IPS-20b (cell line): ENCODE measurements around the gene ACE.

Experiments
- H3K27ac ChIP-seq: one replicate; pipeline ENCODE4 v1.5.1; 2013; ENCODE audit warnings: low read length
- H3K27me3 ChIP-seq: 2 replicates; pipeline ENCODE4 v1.6.1; 2013; ENCODE audit warnings: mild to moderate bottlenecking, low read length, inconsistent platforms; ENCODE audit not compliant: insufficient read depth
- H3K36me3 ChIP-seq: 2 replicates; pipeline ENCODE4 v1.6.1; 2013; ENCODE audit warnings: low read depth, mild to moderate bottlenecking, inconsistent platforms, low read length, moderate library complexity; ENCODE audit not compliant: insufficient read depth
- H3K4me1 ChIP-seq: 2 replicates; pipeline ENCODE4 v1.6.1; 2013; ENCODE audit warnings: mild to moderate bottlenecking, control low read depth, inconsistent platforms, low read length, moderate library complexity; ENCODE audit not compliant: insufficient read depth
- H3K4me3 ChIP-seq: 2 replicates; pipeline ENCODE4 v1.5.1; 2013; ENCODE audit warnings: mild to moderate bottlenecking, low read length, inconsistent platforms
- H3K9ac ChIP-seq: 2 replicates; pipeline ENCODE4 v1.6.1; 2013; ENCODE audit warnings: low read depth, mild to moderate bottlenecking, inconsistent platforms, low read length, moderate library complexity
- H3K9me3 ChIP-seq: 2 replicates; pipeline ENCODE4 v1.6.1; 2013; ENCODE audit warnings: mild to moderate bottlenecking, low read depth, low read length, inconsistent platforms; ENCODE audit not compliant: insufficient read depth

The ACE gene

GRCh38 chr17:63476854-63477479 is at the start of gene ACE:
Gene ACE (plus strand): TSS chr17:63477061. CDS start chr17:63477095, 34 bp downstream.
- peaks cover 17% of the 10 kb centered on the region for H3K4me1 ChIP-seq
- no peak within 1 kb of the TSS for H3K27ac ChIP-seq
- no peaks in the 10 kb centered on the region for H3K9me3 ChIP-seq
- peak within 1 kb of the TSS; percentile 61; the same call in 1 of the 2 replicates for H3K9ac ChIP-seq
- peak within 1 kb of the TSS; percentile 73 for H3K4me3 ChIP-seq
- no peaks in the 10 kb centered on the region for H3K36me3 ChIP-seq
- H3K27me3 ChIP-seq: peaks cover 35% of the 10 kb centered on the region

- Histone ChIP-seq H3K4me3 (no peak overlapping the region), H3K27ac (no peak overlapping the region), H3K9ac (no peak overlapping the region), H3K36me3 (no peaks in the 10 kb centered on the region), H3K9me3 (no peaks in the 10 kb centered on the region), H3K27me3 (no peaks in the 10 kb centered on the region), H3K4me1 (peaks cover 17% of the 10 kb centered on the region)
Measured at GRCh38 chr17:63429766-63430165, 47.1 kb upstream of the ACE start.

- Histone ChIP-seq H3K9me3 (no peaks in the 10 kb centered on the region), H3K4me1 (peaks cover 17% of the 10 kb centered on the region), H3K27me3 (no peaks in the 10 kb centered on the region), H3K36me3 (no peaks in the 10 kb centered on the region), H3K4me3 (no peak overlapping the region), H3K27ac (no peak overlapping the region), H3K9ac (no peak overlapping the region)
Measured at GRCh38 chr17:63430223-63430622, 46.6 kb upstream of the ACE start.

- no peaks in the 10 kb centered on the region for H3K36me3 ChIP-seq
- no peak overlapping the region for H3K27ac ChIP-seq
Measured at GRCh38 chr17:63431618-63431938, 45.3 kb upstream of the ACE start.

GRCh38 chr17:63431939-63432804 is 44.7 kb upstream of the ACE start:
- H3K9ac ChIP-seq: no peak overlapping the region
- H3K9me3 ChIP-seq: no peaks in the 10 kb centered on the region
- H3K4me1 ChIP-seq: peaks cover 13% of the 10 kb centered on the region
- H3K27ac ChIP-seq: no peak overlapping the region
- no peaks in the 10 kb centered on the region for H3K27me3 ChIP-seq
- H3K4me3 ChIP-seq: no peak overlapping the region
- H3K36me3 ChIP-seq: no peaks in the 10 kb centered on the region

More at GRCh38 chr17:63431618-63431938, 45.3 kb upstream of the ACE start:
- H3K9ac ChIP-seq: no peak overlapping the region
- peaks cover 14% of the 10 kb centered on the region for H3K4me1 ChIP-seq
- no peaks in the 10 kb centered on the region for H3K27me3 ChIP-seq
- H3K4me3 ChIP-seq: no peak overlapping the region
- no peaks in the 10 kb centered on the region for H3K9me3 ChIP-seq

GRCh38 chr17:63433746-63434591 is 42.9 kb upstream of the ACE start:
- H3K36me3 ChIP-seq: no peaks in the 10 kb centered on the region
- no peaks in the 10 kb centered on the region for H3K27me3 ChIP-seq
- no peaks in the 10 kb centered on the region for H3K9me3 ChIP-seq
- no peak overlapping the region for H3K9ac ChIP-seq
- H3K4me3 ChIP-seq: no peak overlapping the region
- no peak overlapping the region for H3K27ac ChIP-seq
- H3K4me1 ChIP-seq: no peaks in the 10 kb centered on the region

GRCh38 chr17:63434951-63435571 is 41.8 kb upstream of the ACE start:
- Histone ChIP-seq H3K36me3 (no peaks in the 10 kb centered on the region), H3K4me1 (no peaks in the 10 kb centered on the region), H3K27ac (no peak overlapping the region), H3K27me3 (no peaks in the 10 kb centered on the region), H3K4me3 (no peak overlapping the region), H3K9me3 (no peaks in the 10 kb centered on the region), H3K9ac (no peak overlapping the region)

GRCh38 chr17:63435681-63436522 is 41.0 kb upstream of the ACE start:
- Histone ChIP-seq H3K27me3 (no peaks in the 10 kb centered on the region), H3K9me3 (no peaks in the 10 kb centered on the region), H3K4me3 (no peak overlapping the region), H3K36me3 (no peaks in the 10 kb centered on the region), H3K27ac (no peak overlapping the region), H3K4me1 (no peaks in the 10 kb centered on the region), H3K9ac (no peak overlapping the region)

- no peak overlapping the region for H3K4me3 ChIP-seq
Measured at GRCh38 chr17:63436523-63437110, 40.2 kb upstream of the ACE start.

GRCh38 chr17:63437287-63438091 is 39.4 kb upstream of the ACE start:
- Histone ChIP-seq H3K36me3 (no peaks in the 10 kb centered on the region), H3K27me3 (no peaks in the 10 kb centered on the region), H3K9me3 (no peaks in the 10 kb centered on the region), H3K4me3 (no peak overlapping the region), H3K27ac (no peak overlapping the region), H3K4me1 (no peaks in the 10 kb centered on the region), H3K9ac (no peak overlapping the region)

More at GRCh38 chr17:63436523-63437110, 40.2 kb upstream of the ACE start:
- Histone ChIP-seq H3K9ac (no peak overlapping the region), H3K9me3 (no peaks in the 10 kb centered on the region), H3K4me1 (no peaks in the 10 kb centered on the region), H3K36me3 (no peaks in the 10 kb centered on the region), H3K27me3 (no peaks in the 10 kb centered on the region), H3K27ac (no peak overlapping the region)
